LoVo (cell line): ENCODE data around the gene HECTD1.
A peak's percentile ranks its signal among the peaks of the same experiment; 100 is the strongest.
"Not testable (repeated sequence)": the region's sequence is repeated elsewhere in the genome, so short reads cannot be mapped to it uniquely, and the experiment has no call there.

ENCODE experiments used
- DNase-seq: peaks from one replicate; pipeline ENCODE4 v3.0.0-alpha.2; 2016; ENCODE audit warnings: low spot score

The HECTD1 gene

DNA sequence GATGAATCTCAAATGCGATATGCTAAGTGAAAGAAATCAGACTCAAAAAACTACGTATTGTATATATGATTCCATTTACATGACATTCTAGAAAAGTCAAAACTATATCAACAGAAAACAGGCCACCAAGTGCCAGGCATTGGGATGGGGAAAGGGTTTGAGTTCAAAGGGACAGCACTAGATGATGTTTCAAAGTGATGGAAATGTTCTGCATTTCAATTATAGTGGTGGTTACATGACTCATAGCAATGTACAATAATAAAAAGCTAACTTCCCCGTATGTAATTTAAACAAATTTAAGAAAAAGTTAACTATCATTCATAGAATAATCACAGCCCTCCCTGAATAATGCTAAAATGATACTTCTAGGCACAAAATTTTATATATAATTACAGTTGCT, 13.5 kb downstream of the HECTD1 start:
- DNase-seq, result no peak

DNA sequence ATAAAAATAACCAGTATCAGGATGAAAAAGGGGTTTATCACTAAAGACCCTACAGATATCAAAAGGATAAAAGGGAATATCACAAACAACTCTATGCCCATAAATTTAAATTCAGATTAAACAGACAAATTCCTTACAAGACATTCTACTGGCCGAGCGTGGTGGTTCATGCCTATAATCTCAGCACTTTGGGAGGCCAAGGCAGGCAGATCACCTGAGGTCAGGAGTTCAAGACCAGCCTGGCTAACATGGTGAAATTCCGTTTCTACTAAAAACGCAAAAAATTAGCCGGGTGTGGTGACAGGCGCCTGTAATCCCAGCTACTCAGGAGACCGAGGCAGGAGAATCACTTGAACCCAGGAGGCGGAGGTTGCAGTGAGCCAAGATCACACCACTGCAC, 15.0 kb downstream of the HECTD1 start:
- not testable (repeated sequence) for DNase-seq

DNA sequence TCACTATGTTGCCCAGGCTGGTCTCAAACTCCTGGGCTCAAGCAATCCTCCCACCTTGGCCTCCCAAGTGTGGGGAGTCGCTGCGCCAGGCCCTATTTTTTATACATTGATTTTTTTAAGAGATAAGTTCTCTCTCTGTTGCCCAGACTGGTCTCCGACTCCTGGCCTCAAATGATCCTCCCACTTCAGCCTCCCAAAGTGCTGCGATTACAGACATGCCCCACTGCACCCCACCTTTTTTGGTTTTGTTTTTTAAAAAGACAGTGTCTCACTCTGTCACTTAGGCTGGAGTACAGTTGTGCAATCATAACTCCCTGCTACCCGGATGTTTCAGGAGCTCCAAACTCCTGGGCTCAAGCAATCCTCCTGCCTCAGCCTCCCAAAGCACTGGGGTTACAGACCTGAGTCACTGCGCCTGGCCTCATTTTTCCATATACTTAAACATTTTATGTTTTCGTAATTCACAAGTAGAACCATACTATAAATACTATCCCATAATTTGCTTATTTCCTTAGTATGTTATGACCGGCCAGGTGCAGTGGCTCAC, 16.8 kb downstream of the HECTD1 start:
- DNase-seq, result no peak

DNA sequence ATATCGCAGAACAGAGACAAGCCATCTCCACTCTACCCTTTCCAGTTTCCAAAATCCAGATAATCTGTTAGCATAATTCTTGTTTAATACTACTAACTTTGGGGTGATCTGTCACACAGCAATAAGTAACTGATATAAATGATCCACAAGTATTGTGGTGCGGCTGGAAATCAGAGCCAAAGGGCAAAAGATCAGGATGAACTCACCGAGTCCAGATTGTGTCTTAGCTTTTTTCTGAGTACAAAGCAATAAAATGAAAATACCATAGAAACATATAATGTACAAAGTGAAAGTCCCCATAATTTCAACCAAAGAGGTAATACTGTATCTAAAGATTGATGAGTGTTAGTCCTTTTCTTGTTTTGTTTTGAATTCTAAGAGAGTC, 17.4 kb downstream of the HECTD1 start:
- no peak for DNase-seq

DNA sequence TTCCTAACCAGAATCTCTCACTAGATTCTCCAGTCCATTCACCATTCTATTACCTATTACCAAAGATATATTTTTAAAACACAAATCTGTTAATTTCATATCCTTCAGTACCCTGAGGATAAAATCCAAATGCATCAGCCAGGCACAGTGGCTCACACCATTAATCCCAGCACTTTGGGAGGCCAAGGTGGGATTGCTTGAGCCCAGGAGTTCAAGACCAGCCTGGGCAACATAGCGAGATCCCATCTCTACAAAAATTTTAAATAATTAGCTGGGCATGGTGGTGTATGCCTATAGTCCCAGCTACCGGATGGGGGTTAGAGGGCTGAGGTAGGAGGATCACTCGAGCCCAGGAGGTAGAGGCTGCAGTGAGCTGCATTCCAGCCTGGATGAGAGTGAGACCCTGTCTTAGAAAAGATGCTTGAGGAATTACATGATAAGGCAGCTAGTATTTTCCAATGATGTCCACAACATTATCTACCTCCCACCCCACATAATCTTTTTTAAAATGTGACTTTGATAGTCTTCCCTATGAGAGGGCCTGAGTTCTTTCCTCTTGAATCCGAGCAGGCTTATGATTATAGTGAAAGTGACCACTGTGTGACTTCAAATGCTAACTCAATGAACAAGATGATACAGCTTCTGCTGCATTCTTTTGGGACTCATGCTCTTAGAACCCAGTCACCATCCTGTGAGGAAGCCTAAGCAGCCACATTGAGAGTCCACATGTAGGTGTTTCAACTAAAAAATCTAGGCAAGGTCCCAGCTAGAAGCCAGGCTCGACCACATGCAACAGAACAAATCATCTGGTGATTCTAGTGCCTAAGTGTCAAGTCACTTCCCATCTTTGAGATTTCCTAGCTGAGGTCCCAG, 18.0 kb downstream of the HECTD1 start:
- no peak for DNase-seq

GRCh38 chr14:31188744-31189143, 18.8 kb downstream of the HECTD1 start:
- DNase-seq, result no peak

GRCh38 chr14:31182016-31182415, 25.6 kb downstream of the HECTD1 start:
- not testable (repeated sequence) for DNase-seq

DNA sequence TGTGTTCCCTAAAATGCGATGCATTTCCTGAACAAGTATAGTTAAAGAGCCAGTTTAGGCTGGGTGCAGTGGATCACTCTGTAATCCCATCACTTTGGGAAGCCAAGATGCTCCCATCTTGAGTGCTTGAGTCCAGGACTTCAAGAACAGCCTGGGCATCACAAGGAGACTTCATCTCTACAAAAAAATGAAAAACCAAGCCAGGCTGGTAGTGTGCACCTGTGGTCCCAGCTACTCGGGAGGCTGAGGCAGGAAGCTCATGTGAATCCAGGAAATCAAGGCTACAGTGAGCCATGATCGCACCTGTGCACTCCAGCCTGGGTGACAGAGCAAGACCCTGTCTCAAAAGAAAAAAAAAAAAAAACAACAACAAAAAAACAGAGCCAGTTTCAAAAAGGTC, 26.3 kb downstream of the HECTD1 start:
- no peak for DNase-seq

- DNase-seq, result no peak
Measured at GRCh38 chr14:31180299-31181051, 27.1 kb downstream of the HECTD1 start.

GRCh38 chr14:31174433-31174832, 33.2 kb downstream of the HECTD1 start:
- no peak for DNase-seq

GRCh38 chr14:31173120-31173837, 34.3 kb downstream of the HECTD1 start:
- no peak for DNase-seq

DNA sequence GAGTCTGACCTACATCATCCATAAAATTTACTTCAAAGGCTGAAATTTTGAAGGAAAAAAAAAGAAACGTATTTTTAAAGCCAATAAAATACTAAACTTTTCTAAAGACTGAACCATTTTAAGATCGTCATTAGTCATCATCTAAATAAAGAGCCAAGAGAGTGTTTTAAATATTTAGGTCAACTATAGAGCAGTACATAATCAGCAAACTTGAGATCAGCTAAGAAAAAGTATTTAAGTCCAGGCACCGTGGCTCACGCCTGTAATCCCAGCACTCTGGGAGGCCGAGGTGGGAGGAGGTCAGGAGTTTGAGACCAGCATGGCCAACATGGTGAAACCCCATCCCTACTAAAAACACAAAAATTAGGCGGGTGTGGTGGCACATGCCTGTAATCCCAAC, 35.5 kb downstream of the HECTD1 start:
- no peak for DNase-seq

- no peak for DNase-seq
Measured at GRCh38 chr14:31170411-31170810, 37.2 kb downstream of the HECTD1 start.

DNA sequence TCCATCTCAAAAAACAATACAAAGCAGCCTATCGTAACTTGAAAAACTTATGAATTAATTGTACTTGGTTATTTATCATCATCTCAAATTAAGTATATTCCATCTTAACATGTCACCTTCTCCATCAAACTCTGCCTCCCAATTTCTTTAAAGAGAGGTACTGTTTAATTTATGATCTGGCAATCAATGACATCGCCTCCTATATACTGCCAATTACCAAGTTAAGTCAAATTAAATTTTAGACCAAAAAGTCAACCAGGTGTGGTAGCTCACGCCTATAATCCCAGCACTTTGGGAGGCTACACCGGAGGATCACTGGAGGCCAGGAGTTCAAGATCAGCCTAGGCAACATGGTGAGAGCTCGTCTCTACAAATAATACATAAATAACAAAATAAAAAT, 37.7 kb downstream of the HECTD1 start:
- no peak for DNase-seq

GRCh38 chr14:31167032-31167431, 40.6 kb downstream of the HECTD1 start:
- DNase-seq, result no peak

DNA sequence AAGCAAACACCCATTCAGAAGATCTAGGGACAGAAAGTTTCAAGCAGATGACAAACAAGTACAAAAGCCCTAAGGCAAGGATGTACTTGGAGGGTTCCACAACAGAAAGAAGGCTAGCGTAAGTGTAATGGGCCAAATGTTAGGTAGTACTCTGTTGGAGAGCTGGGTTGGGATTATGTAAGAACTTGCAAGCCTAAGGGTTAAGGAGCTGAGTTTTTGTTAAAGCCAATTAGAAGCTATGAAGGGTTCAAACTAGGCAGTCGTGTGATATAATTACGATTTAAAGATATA, 41.4 kb downstream of the HECTD1 start:
- DNase-seq, result no peak

- DNase-seq, result no peak
Measured at GRCh38 chr14:31164115-31164514, 43.5 kb downstream of the HECTD1 start.

- no peak for DNase-seq
Measured at GRCh38 chr14:31162910-31163649, 44.5 kb downstream of the HECTD1 start.

GRCh38 chr14:31161274-31161673, 46.3 kb downstream of the HECTD1 start:
- no peak for DNase-seq

DNA sequence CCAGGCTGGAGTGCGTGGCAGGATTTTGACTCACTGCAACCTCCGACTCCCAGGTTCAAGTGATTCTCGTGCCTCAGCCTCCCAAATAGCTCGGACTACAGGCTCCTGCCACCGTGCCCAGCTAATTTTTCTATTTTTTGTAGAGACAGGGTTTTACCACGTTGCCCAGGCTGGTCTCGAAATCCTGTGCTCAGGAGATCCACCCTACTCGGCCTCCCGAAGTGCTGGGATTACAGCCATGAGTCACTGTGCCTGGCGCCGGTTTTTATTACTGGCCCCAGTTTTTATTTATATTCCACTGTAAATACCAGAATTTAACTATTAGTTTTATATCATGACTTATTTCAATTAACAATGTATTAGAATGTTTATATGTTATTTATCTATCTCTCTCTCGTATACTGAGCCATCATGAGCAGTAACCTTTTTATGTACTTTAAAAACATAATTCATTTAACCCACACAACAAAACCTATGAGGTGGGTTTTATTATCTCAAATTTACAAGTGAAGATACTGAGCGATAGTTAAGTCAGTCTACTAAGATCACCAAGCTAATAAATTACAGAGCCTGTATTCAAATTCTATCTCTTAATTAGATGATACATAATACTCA, 47.8 kb downstream of the HECTD1 start:
- peak; percentile 7 for DNase-seq

GRCh38 chr14:31154956-31155355, 52.6 kb downstream of the HECTD1 start:
- no peak for DNase-seq
